Epidermal melanocyte (primary cell): Measurements from ENCODE around the gene ZC3H15.
"Not testable (repeated sequence)": the region's sequence is repeated elsewhere in the genome, so short reads cannot be mapped to it uniquely, and the experiment has no call there.

Experiments
- DNase-seq: peaks from one replicate; pipeline ENCODE4 v3.0.0; 2011; ENCODE audit warnings: low spot score; ENCODE audit not compliant: insufficient read length

Gene ZC3H15

GRCh38 chr2:186485871-186486650, at the start of gene ZC3H15:
TSS of gene ZC3H15 (plus strand) at chr2:186486260. CDS start at chr2:186486383, 123 bp downstream.
- DNase-seq: peak; percentile 87

DNA sequence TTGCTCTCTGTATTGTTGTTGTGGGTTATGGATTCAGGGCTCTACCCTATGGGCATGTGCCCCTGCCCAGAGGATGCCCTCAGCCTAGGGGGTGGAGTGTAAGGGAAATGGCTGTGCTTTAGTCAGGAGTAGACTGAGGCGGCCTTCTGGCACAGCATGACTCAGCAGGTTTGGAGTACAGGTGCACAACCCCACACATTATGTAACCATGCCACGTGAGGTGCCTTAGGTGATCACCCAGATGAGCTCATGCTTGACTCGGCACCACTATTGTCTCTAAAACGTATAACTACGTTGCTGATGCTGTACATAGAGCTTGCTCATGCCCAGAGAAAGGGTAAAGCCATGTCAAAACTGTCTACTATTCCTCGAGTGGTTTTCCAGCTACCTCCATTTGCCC, 48.3 kb upstream of the ZC3H15 start:
- no peak for DNase-seq

- not testable (repeated sequence) for DNase-seq
Observed at GRCh38 chr2:186439673-186440095, 46.4 kb upstream of the ZC3H15 start.

DNA sequence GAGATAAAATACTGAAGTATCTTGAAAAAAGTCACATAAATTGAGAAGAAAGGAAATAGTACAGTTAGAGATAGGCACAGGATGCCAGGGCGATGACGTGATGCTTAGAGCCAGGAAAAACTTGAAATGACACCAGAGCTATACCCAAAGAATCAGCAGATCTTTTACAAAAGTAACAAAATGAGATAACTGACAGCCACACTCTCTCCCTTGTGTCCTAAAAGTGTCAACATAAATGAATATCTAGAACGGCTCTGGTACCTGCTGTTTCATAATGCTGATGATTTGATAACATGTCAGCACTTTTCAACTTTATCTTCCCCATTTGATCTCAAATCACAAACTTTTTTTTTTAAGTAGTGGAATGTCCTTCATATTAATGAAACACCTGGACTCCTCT, 45.6 kb upstream of the ZC3H15 start:
- no peak for DNase-seq

DNA sequence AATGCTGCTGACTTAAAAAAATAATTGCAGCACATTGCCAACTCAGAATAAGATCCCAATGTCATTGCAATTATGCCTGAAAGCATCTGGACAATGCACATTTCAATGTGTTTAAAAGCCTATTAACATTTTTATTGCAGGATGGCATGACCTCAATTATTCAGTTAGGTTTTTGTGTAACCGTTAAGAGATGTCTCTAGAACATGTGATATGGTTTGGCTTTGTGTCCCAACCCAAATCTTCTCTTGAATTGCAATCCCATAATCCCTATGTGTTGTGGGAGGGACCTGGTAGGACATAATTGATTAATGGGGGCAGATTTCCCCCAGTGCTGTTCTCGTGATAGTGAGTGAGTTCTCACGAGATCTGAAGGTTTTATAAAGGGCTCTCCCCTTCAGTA, 43.2 kb upstream of the ZC3H15 start:
- no peak for DNase-seq

GRCh38 chr2:186443851-186444250, 42.2 kb upstream of the ZC3H15 start:
- DNase-seq: no peak

- no peak for DNase-seq
Observed at GRCh38 chr2:186445506-186445905, 40.6 kb upstream of the ZC3H15 start.

GRCh38 chr2:186455613-186456012, 30.4 kb upstream of the ZC3H15 start:
- no peak for DNase-seq

DNA sequence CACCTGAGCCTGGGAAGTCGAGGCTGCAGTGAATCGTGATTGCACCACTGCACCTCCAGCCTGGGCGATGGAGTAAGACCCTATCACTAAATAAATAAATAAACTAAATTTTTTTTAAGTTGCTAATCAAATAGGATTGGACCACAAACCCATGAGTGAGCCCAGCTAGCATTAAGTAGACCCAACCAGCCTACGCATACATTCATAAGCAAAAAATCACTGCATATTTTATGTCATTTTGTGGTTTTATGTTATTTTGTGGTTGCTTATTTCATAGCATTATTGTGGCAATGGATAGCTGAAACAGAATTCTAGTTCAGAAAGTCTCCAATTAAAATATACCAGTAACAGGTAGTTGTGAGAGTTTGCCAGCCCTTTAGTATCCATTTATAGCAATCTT, 29.1 kb upstream of the ZC3H15 start:
- no peak for DNase-seq

GRCh38 chr2:186457908-186458307, 28.2 kb upstream of the ZC3H15 start:
- DNase-seq: no peak

GRCh38 chr2:186459009-186459408, 27.1 kb upstream of the ZC3H15 start:
- DNase-seq: no peak

- DNase-seq: no peak
Observed at GRCh38 chr2:186460465-186460864, 25.6 kb upstream of the ZC3H15 start.

DNA sequence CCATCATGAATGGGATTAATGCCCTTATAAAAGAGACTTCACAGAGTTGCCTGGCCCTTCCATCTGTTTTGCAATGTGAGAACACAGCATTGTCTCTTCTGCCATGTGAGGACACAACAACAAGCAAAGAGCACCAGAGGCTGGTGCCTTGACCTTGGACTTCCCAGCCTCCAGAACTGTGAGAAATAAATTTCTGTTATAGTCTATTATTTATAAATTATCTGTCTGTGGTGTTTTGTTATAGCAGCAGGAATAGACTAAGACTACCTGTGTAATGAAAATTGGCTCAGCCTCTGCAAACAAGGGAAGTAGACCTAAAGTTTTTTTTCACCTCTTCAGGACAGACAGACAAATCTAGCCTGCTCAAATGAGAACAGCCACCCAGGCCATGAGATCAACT, 19.3 kb upstream of the ZC3H15 start:
- no peak for DNase-seq

- DNase-seq: no peak
Observed at GRCh38 chr2:186467421-186467820, 18.6 kb upstream of the ZC3H15 start.

DNA sequence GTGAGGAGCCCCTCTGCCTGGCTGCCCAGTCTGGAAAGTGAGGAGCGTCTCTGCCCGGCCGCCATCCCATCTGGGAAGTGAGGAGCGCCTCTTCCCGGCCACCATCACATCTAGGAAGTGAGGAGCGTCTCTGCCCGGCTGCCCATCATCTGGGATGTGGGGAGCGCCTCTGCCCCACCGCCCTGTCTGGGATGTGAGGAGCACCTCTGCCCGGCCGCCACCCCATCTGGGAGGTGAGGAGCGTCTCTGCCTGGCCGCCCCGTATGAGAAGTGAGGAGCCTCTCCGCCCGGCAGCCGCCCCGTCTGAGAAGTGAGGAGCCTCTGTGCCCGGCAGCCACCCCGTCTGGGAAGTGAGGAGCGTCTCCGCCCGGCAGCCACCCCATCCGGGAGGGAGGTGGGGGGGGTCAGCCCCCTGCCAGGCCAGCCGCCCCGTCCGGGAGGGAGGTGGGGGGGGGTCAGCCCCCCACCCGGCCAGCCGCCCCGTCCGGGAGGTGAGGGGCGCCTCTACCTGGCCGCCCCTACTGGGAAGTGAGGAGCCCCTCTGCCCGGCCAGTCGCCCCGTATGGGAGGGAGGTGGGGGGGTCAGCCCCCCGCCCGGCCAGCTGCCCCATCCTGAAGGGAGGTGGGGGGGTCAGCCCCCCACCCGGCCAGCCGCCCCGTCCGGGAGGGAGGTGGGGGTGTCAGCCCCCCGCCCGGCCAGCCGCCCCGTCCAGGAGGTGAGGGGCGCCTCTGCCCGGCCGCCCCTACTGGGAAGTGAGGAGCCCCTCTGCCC, 13.2 kb upstream of the ZC3H15 start:
- DNase-seq: not testable (repeated sequence)

GRCh38 chr2:186474239-186474638, 11.8 kb upstream of the ZC3H15 start:
- not testable (repeated sequence) for DNase-seq

- DNase-seq: no peak
Observed at GRCh38 chr2:186477790-186478189, 8.3 kb upstream of the ZC3H15 start.

DNA sequence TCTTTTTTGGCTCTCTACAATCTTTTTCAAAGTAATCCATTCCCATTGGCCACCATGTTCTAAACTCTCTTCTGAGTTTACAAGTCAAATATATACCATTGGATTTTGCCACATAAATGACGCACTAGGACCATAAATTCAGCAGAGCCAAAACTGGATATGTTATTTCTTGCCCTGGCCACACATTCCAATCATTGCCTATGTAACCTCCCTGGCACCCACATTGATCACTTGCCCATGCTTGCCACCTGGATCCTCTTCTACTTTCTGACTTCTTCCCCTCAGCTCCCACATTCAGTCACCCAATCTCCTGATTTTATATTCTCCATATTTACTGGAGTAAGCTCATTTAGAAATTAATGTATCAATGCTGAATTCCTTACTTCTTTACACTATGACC, 5.1 kb upstream of the ZC3H15 start:
- DNase-seq: no peak

DNA sequence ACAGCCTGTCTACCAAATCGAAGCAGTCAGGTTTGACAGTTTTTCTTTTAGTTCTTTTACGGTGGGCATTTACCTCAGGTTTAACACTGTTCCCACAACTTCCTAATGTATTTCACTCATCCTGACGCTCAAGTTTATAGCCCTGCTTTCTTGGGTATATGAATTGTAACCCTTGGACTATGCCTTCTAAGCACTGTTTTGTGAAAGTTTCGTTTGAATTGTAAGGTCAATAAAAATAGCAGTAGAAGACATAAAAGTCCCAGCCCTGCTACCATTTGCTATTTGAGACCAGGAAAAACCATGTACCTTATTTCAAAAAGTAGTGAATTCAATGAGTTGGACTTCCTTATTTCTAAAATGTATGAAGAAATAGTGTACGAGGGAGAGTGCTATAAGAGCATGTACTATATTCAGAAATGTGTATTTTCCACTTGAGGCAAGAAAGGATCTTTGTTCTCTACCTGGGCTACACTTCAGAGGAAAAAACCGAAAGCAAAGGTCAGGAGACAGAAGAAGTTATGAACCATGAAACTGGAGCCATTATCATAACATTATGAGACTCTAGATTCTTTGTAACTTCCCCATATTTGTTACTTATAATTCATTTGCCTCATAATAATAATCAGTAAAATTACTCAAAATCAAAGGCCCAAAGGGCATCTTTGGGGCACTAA, 1.9 kb upstream of the ZC3H15 start:
- no peak for DNase-seq

GRCh38 chr2:186485576-186485870, 537 bp upstream of the ZC3H15 start:
- DNase-seq: no peak

DNA sequence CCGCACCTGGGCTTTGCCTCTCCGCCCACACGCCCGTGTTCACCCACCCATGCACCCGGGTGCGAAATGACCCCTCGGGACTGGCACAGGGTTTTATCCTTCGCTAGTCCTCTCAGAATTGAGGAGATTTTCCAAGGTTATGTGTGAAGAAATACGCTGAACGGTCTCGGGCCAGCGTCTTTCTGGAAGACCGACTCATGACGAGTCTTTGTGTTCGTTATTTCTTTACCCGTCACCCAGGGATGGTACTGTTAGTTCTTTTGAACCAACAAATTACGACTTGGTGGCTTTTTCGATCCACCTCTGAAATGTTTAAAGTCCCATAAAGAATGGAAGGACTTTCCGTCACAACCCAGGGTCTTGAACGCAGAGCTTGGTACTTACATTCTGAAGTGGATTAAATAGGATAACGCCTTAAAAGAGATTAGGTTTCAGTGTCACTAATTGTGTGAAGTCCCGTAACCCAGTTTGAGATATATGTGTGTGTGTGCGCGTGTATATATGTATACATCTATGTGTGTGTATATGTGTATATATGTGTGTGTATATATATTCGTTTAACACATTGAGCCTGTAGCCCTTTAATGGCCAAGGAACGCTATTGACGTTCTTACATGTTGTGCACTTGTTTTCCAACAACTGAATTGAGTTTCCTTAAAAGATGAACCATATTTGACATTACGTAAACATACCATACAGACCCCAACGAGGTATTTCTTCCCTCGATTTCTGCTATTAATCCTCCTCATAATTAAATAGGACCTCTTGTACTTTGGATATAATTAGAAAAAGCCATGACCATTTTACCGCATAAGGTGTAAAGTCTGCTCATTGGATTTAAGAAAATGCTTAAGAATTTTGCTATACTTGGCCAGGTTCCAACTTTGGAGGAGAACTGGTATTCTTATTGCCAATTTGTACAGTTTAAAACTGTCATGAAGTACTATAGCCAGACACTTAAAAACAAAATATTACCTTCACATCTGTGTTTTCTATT, 889 bp downstream of the ZC3H15 start:
- DNase-seq: no peak
